Heart left ventricle (tissue), 16 donors: ENCODE results near the gene RAB3C. TPM values are rescaled to one million over a fixed set of nuclear protein-coding genes. Genes with fewer than 3 reads are reported as not detected.

Experiments
- ATAC-seq, 4 donors: fragments of 200-7000 bp; cut with Tn5 transposase; one replicate each; pipeline ENCODE4 v1.9.1; 2020 to 2022; ENCODE audit warnings: moderate library complexity in 4 of 4, mild to moderate bottlenecking in 3 of 4, moderate number of reproducible peaks in 1 of 4
- DNase-seq, 5 donors: peaks; one replicate each; pipeline ENCODE4 v3.0.0-alpha.2; 2020
- H3K27ac ChIP-seq, 12 donors: fragments of 200-600 bp; sonication (generic) in 4 of 12; one replicate each; pipeline versions ENCODE4 v1.5.0 to v1.8.0; 2016 to 2022; ENCODE audit warnings: mild to moderate bottlenecking in 2 of 12
- H3K27me3 ChIP-seq, 9 donors: fragments of 200-600 bp; sonication (generic) in 2 of 9; one replicate each; pipeline versions ENCODE4 v1.5.1 to v1.8.0; 2016 to 2022; ENCODE audit warnings: mild to moderate bottlenecking in 3 of 9
- H3K36me3 ChIP-seq, 9 donors: fragments of 200-600 bp; sonication (generic) in 2 of 9; one replicate each; pipeline versions ENCODE4 v1.5.0 to v1.8.0; 2018 to 2022; ENCODE audit warnings: mild to moderate bottlenecking in 2 of 9
- H3K4me1 ChIP-seq, 12 donors: fragments of 200-600 bp; sonication (generic) in 4 of 12; one replicate each; pipeline versions ENCODE4 v1.5.0 to v1.8.0; 2016 to 2022; ENCODE audit warnings: mild to moderate bottlenecking in 3 of 12
- H3K4me3 ChIP-seq, 12 donors: fragments of 200-600 bp; sonication (generic) in 4 of 12; one replicate each; pipeline versions ENCODE4 v1.5.0 to v1.8.0; 2017 to 2022; ENCODE audit warnings: mild to moderate bottlenecking in 9 of 12, moderate library complexity in 4 of 12
- H3K9me3 ChIP-seq, 12 donors: fragments of 200-600 bp; sonication (generic) in 4 of 12; one replicate each; pipeline versions ENCODE4 v1.5.0 to v1.8.0; 2016 to 2022; ENCODE audit warnings: mild to moderate bottlenecking in 1 of 12
- POLR2A ChIP-seq, 2 donors: fragments of 450-650 bp; IDR thresholded peaks; one replicate each; pipeline ENCODE4 v1.6.1; 2017; ENCODE audit warnings: antibody characterized with exemption in 2 of 2, mild to moderate bottlenecking in 2 of 2, moderate library complexity in 2 of 2
- WGBS, 4 donors: extraction: QIAGEN DNeasy Blood & Tissue Kit in 2 of 4; methylation state at CpG; one replicate each; pipeline versions ENCODE4 v1.1.5 to v1.1.7; 2013 to 2018; 5-methylcytosine and 5-hydroxymethylcytosine counted together
- intact Hi-C, 10 donors: fragments of 100-400 bp; cut with DNase I; formaldehyde crosslinking; loops; one replicate each; pipeline versions ENCODE4 v1.11.1 to v1.14.2; 2022
- polyA plus RNA-seq, 2 donors: library from polyadenylated mRNA; stranded (reverse); fragments of 200-250 nt; gene quantifications; one replicate each; pipeline ENCODE4 v1.2.3, GENCODE V29; 2013
- total RNA-seq, 9 donors: library from RNA; depleted of rRNA in 2 of 9; stranded (reverse); fragments of >200 nt in 2 of 9; fragmentation: NEBNext Ultra II Directional in 3 of 9; extraction: Animal tissue kit (Norgen Biotek cat#: 25700) in 3 of 9; gene quantifications; one replicate each; pipeline versions ENCODE4 v1.1.0 to v1.2.4, GENCODE V29; 2016 to 2023
- TF ChIP-seq, protein P1 (sequence below), 12 donors: fragments of 200-600 bp; sonication (generic) in 4 of 12; IDR thresholded peaks; one replicate each; pipeline versions ENCODE4 v1.5.0 to v1.8.0; 2018 to 2022; ENCODE audit warnings: antibody characterized with exemption in 12 of 12, mild to moderate bottlenecking in 5 of 12
- donor health status: ischemic (EF 13 %, LVEDD 7.1; RV severe dilation, severe dysfunction).
- donor health status: healthy with polysubstance abuse.
- donor health status: DM: no; HTN: yes; CAD: no.
- donor health status: DM: no; HTN: no; CAD: no.
- donor health status: ischemic (EF 25% LVEDD 6.9; RV normal size, moderate dysfunction).
- donor health status: ischemic (EF 25% LVEDD 5.7; RV mildly dilated, moderate dysfunction).
- donor health status: healthy.
- donor health status: DM: yes; HTN: yes; CAD: no.
- donor health status: ischemic (EF 35%, LVEDD 5.7; RV mildly dilated, moderate dysfunction).
- donor health status: nonischemic (EF 11% LVEDD 7.7; RV severe dilation, severe dysfunction).
- donor health status: DM: yes; HTN: yes; CAD: no.
- donor health status: PGD.
- donor health status: ischemic (EF 29% LVEDD 5.4; RV normal size, mild dysfunction).
- donor health status: nonischemic (EF 23%, LVEDD 6.1; RV moderate dilation, normal function).

RAB3C gene
- total and polyA plus RNA-seq, 11 donors = 0.04 to 3.8 (median 0.57) TPM; not detected in 2

DNA sequence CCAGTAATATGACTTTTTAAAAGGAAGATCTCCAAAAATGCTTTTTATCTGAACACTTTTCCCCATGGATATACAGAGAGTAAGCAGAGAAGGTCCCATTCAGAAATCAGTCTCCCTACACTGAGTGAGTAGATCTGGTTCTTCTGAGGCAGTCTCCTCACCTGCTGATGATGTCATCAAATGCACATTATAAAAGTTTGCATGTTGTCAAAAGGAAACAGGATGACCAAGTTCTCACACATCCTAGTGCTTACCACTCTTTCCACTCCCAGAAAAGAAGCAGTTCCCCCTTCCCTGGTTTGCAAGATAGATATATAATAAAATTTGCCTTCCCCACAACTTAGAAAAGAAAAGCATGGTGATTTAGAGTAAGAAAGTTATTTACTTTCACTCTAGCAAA lies 180.5 kb downstream of the RAB3C start:
- no peak overlapping the region for H3K4me3 ChIP-seq
- ATAC-seq = no peak
- no peak for DNase-seq
- H3K4me1 ChIP-seq = peaks cover 0 to 17% (median 6%) of the 10 kb centered on the region in 12 donors
- H3K27me3 ChIP-seq = no peaks in the 10 kb centered on the region
- TF ChIP-seq, protein P1, sequence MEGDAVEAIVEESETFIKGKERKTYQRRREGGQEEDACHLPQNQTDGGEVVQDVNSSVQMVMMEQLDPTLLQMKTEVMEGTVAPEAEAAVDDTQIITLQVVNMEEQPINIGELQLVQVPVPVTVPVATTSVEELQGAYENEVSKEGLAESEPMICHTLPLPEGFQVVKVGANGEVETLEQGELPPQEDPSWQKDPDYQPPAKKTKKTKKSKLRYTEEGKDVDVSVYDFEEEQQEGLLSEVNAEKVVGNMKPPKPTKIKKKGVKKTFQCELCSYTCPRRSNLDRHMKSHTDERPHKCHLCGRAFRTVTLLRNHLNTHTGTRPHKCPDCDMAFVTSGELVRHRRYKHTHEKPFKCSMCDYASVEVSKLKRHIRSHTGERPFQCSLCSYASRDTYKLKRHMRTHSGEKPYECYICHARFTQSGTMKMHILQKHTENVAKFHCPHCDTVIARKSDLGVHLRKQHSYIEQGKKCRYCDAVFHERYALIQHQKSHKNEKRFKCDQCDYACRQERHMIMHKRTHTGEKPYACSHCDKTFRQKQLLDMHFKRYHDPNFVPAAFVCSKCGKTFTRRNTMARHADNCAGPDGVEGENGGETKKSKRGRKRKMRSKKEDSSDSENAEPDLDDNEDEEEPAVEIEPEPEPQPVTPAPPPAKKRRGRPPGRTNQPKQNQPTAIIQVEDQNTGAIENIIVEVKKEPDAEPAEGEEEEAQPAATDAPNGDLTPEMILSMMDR (IDR thresholded peaks at IDR 0.05) = no peak
- TF ChIP-seq POLR2A (IDR thresholded peaks at IDR 0.05) = no peak
- H3K36me3 ChIP-seq = no peaks in the 10 kb centered on the region
- H3K9me3 ChIP-seq = no peaks in the 10 kb centered on the region
- no peak overlapping the region for H3K27ac ChIP-seq
- intact Hi-C loops = no loop called here

DNA sequence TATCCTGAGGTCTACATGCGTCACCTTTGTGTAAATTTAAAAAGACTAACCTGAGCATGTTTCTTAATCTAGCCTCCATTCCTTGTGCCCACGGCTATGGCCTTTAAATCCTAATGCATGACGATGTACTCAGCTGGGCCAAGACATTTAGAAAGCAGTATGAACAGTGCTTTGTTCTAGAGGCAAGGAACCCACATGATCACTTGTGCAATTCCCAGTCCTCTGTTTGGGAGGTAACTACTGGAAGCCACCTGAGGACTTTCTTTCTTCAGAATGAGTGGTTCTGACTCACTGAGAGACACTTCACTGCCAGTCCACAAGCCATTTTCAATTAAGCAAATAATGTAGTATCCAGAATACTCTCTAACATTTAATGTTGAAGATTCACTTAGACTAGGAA lies 181.3 kb downstream of the RAB3C start:
- intact Hi-C loops = no loop called here
- H3K36me3 ChIP-seq = no peaks in the 10 kb centered on the region
- H3K27me3 ChIP-seq = no peaks in the 10 kb centered on the region
- TF ChIP-seq, protein P1 (IDR thresholded peaks at IDR 0.05) = no peak
- no peak for TF ChIP-seq POLR2A (IDR thresholded peaks at IDR 0.05)
- H3K4me1 ChIP-seq = peaks cover 0 to 14% (median 3%) of the 10 kb centered on the region in 12 donors
- no peaks in the 10 kb centered on the region for H3K9me3 ChIP-seq
- 91 to 97% (median 94%) methylated on average over 3 of the region's 3 CpGs for WGBS, 4 donors
- no peak for ATAC-seq
- DNase-seq = no peak
- H3K27ac ChIP-seq = no peak overlapping the region
- H3K4me3 ChIP-seq = no peak overlapping the region

DNA sequence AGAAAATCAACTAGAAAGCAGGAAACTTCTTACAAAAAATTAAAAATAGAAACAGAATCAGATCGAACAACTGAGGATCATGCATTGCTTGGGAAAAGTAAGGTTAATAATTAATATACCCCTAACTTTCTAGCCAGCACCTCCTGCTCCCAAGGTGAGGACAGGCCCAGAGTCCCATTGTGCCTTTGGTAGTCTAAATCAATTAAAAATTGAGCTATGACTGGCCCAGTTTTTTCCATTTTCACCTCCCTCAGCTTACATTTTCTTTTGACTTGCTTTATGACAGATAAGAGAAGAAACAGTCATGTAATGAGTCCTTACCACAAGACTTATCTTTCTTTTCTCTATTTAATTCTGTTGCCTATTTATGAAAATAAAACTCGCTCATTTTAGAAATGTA lies 182.2 kb downstream of the RAB3C start:
- H3K9me3 ChIP-seq = no peaks in the 10 kb centered on the region
- H3K4me1 ChIP-seq = peaks cover 0 to 7% (median 0%) of the 10 kb centered on the region in 12 donors
- H3K36me3 ChIP-seq = no peaks in the 10 kb centered on the region
- intact Hi-C loops = no loop called here
- no peak overlapping the region for H3K4me3 ChIP-seq
- ATAC-seq = no peak
- WGBS, 4 donors = 80 to 89% (median 84%) methylated on average over 2 of the region's 2 CpGs
- no peaks in the 10 kb centered on the region for H3K27me3 ChIP-seq
- H3K27ac ChIP-seq = no peak overlapping the region
- TF ChIP-seq, protein P1 (IDR thresholded peaks at IDR 0.05) = no peak
- TF ChIP-seq POLR2A (IDR thresholded peaks at IDR 0.05) = no peak
- no peak for DNase-seq

DNA sequence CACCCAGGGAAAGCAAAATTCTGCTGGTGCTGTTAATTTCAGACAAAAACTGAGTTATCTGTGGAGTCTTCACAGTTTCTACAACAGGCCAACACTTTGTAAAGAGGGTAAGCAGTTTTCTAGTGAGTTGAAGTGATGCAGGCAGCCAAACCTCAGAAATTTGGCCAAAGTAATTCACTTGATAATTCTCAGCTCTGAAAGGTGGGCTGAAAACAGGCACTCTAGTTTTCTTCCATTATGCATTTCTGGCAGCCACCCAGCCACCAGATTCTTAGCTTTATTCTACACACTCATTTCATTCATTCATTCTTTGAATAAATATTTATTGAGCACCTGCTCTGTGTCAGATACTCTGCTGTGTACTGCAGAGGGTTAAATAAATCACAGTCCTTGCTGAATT lies 184.2 kb downstream of the RAB3C start:
- TF ChIP-seq, protein P1 (IDR thresholded peaks at IDR 0.05) = no peak
- TF ChIP-seq POLR2A (IDR thresholded peaks at IDR 0.05) = no peak

More for the DNA sequence above, 184.2 kb downstream of the RAB3C start:
- DNase-seq = no peak
- intact Hi-C loops = no loop called here
- no peaks in the 10 kb centered on the region for H3K4me1 ChIP-seq
- no peak overlapping the region for H3K4me3 ChIP-seq
- no peaks in the 10 kb centered on the region for H3K9me3 ChIP-seq
- H3K27me3 ChIP-seq = no peaks in the 10 kb centered on the region
- no peak overlapping the region for H3K27ac ChIP-seq
- ATAC-seq = no peak
- H3K36me3 ChIP-seq = no peaks in the 10 kb centered on the region
